B cell (primary cell): ENCODE measurements around the gene BNIP2. TPM values are rescaled to one million over a fixed set of nuclear protein-coding genes. Genes with fewer than 3 reads are reported as not detected.

Source experiments
- ATAC-seq: fragments of 200-7000 bp; cut with Tn5 transposase; one replicate; pipeline ENCODE4 v1.10.0; 2021; ENCODE audit warnings: low read depth, mild to moderate bottlenecking, moderate number of reproducible peaks, moderate library complexity
- CTCF ChIA-PET: fragments of 350-600 bp; sonication (Branson Sonifier 250); formaldehyde crosslinking; loops from one replicate; lab custom pipeline; 2021; ENCODE audit warnings: antibody characterized with exemption, inconsistent platforms; lab: Charles Lee
- POLR2A ChIA-PET: fragments of 350-600 bp; sonication (Branson Sonifier 250); formaldehyde crosslinking; loops from one replicate; lab custom pipeline; 2021; ENCODE audit warnings: antibody characterized with exemption; lab: Charles Lee
- DNase-seq: peaks from one replicate; pipeline ENCODE4 v3.0.0; 2013
- H2AFZ ChIP-seq: 2 replicates; pipeline ENCODE4 v1.6.1; 2012; ENCODE audit warnings: mild to moderate bottlenecking, low read depth, low read length; ENCODE audit not compliant: insufficient read depth, poor library complexity, severe bottlenecking
- H3K27ac ChIP-seq, 2 donors: 1 replicate in 1 of 2; 2 replicates in 1 of 2; pipeline ENCODE4 v1.5.1; 2012 to 2013; ENCODE audit warnings: low read length in 2 of 2, mild to moderate bottlenecking in 2 of 2, moderate library complexity in 1 of 2
- H3K27me3 ChIP-seq, 4 experiments: fragments of 200-600 bp in 1 of 4; sonication (generic) in 1 of 4; replicated peaks in 1 of 4; 1 replicate in 2 of 4; 2 replicates in 2 of 4; pipeline versions ENCODE4 v1.6.1 to v1.7.0; 2013 to 2016; ENCODE audit warnings: low read length in 3 of 4, mild to moderate bottlenecking in 2 of 4, mixed read lengths in 1 of 4, moderate library complexity in 1 of 4; ENCODE audit not compliant: insufficient read depth in 4 of 4, control insufficient read depth in 3 of 4; ENCODE audit errors: control extremely low read depth in 1 of 4
- H3K36me3 ChIP-seq, 2 experiments: replicated peaks in 1 of 2; 1 replicate in 1 of 2; 2 replicates in 1 of 2; pipeline versions ENCODE4 v1.6.1 to v1.7.1; 2013; ENCODE audit warnings: low read length in 1 of 2; ENCODE audit not compliant: insufficient read depth in 2 of 2, control insufficient read depth in 1 of 2; ENCODE audit errors: control extremely low read depth in 1 of 2, extremely low read depth in 1 of 2
- H3K4me1 ChIP-seq, 2 donors: fragments of 200-600 bp in 1 of 2; sonication (generic) in 1 of 2; 1 replicate in 1 of 2; 2 replicates in 1 of 2; pipeline versions ENCODE4 v1.5.1 to v1.6.1; 2013 to 2017; ENCODE audit warnings: low read length in 2 of 2; ENCODE audit not compliant: control insufficient read depth in 2 of 2, insufficient read depth in 2 of 2
- H3K4me2 ChIP-seq: replicated peaks from 2 replicates; pipeline ENCODE3; 2012; ENCODE audit warnings: mild to moderate bottlenecking, low read depth, low read length; ENCODE audit not compliant: poor library complexity, severe bottlenecking
- H3K4me3 ChIP-seq, 5 experiments: fragments of 200-600 bp in 1 of 5; sonication (generic) in 1 of 5; 1 replicate in 3 of 5; 2 replicates in 2 of 5; pipeline versions ENCODE4 v1.5.1 to v1.7.0; 2011 to 2016; ENCODE audit warnings: low read length in 4 of 5, mild to moderate bottlenecking in 4 of 5, low read depth in 2 of 5, control low read depth in 1 of 5, moderate library complexity in 1 of 5; ENCODE audit not compliant: insufficient read depth in 1 of 5; ENCODE audit errors: control extremely low read depth in 1 of 5, extremely low read depth in 1 of 5
- H3K79me2 ChIP-seq: fragments of 200-600 bp; sonication (generic); one replicate; pipeline ENCODE4 v1.6.0; 2016; ENCODE audit warnings: low read length; ENCODE audit not compliant: control insufficient read depth, insufficient read depth
- H3K9ac ChIP-seq: fragments of 200-600 bp; sonication (generic); 2 replicates; pipeline ENCODE4 v1.6.1; 2017; ENCODE audit warnings: mild to moderate bottlenecking, low read length, moderate library complexity
- H3K9me3 ChIP-seq, 3 donors: one replicate each; pipeline versions ENCODE4 v1.6.1 to v1.7.1; 2013; ENCODE audit warnings: low read length in 2 of 3; ENCODE audit not compliant: control insufficient read depth in 2 of 3, insufficient read depth in 1 of 3; ENCODE audit errors: control extremely low read depth in 1 of 3
- H4K20me1 ChIP-seq: 2 replicates; pipeline ENCODE4 v1.6.0; 2012; ENCODE audit warnings: mild to moderate bottlenecking, low read length; ENCODE audit not compliant: insufficient read depth, control insufficient read depth, poor library complexity, severe bottlenecking
- H3K27ac Mint-ChIP-seq: one replicate; pipeline ENCODE4 v1.8.0; 2021; ENCODE audit warnings: mixed read lengths
- H3K27me3 Mint-ChIP-seq: one replicate; pipeline ENCODE4 v1.8.0; 2021; ENCODE audit warnings: mixed read lengths
- H3K4me1 Mint-ChIP-seq: one replicate; pipeline ENCODE4 v1.8.0; 2021; ENCODE audit warnings: mixed read lengths
- H3K4me3 Mint-ChIP-seq: one replicate; pipeline ENCODE4 v1.8.0; 2021; ENCODE audit warnings: mixed read lengths
- H3K9me3 Mint-ChIP-seq: one replicate; pipeline ENCODE4 v1.8.0; 2022; ENCODE audit warnings: mixed read lengths; ENCODE audit not compliant: insufficient read depth
- EZH2 ChIP-seq: IDR thresholded peaks from 2 replicates; pipeline ENCODE4 v1.6.1; 2012; ENCODE audit warnings: borderline replicate concordance, low read depth, mild to moderate bottlenecking, moderate library complexity, low read length; ENCODE audit not compliant: insufficient read depth, poor library complexity, severe bottlenecking
- WGBS: methylation state at CpG from one replicate; pipeline ENCODE4 v1.1.5; 2013; ENCODE audit warnings: missing lambda C conversion rate; ENCODE audit not compliant: insufficient coverage; 5-methylcytosine and 5-hydroxymethylcytosine counted together
- intact Hi-C: fragments of 100-400 bp; cut with micrococcal nuclease; formaldehyde crosslinking; loops from one replicate; pipeline ENCODE4 v1.10.0; 2022
- polyA plus RNA-seq: library from polyadenylated mRNA; depleted of rRNA; stranded (reverse); fragments of >200 nt; gene quantifications from 2 replicates; pipeline ENCODE4 v1.2.3, GENCODE V29; 2012
- total RNA-seq, 2 donors: library from RNA; stranded (reverse); fragments of 120-200 nt in 1 of 2; gene quantifications; 1 replicate in 1 of 2; 2 replicates in 1 of 2; pipeline versions ENCODE4 v1.2.3 to v1.2.4, GENCODE V29; 2013 to 2022
- TF ChIP-seq, protein P1 (sequence below): fragments of 200-600 bp; IDR thresholded peaks from one replicate; pipeline ENCODE4 v1.8.0; 2022; ENCODE audit warnings: antibody characterized with exemption, mild to moderate bottlenecking

The BNIP2 gene
- total and polyA plus RNA-seq, 2 donors (not counting 1 experiment from before 2014, with no cell fraction given): 21.3 to 91.2 TPM

DNA sequence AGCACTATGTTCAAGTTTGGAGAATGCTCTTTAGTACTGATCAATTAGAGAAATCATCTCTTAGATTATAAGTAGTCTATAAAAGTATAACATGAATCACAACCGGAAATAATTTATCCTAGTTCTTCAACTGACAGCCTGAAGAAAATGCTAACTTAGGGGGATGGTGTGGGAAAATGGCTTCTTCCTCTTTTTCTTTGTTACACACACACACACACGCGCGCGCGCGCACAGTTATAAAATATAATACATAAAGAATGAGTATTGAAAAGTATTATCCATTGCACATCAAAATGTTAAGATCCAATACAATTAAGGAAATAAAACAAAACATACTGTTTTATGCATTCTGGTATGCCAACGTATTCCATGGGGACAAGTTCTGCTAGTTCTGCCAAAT is 20.6 kb downstream of the BNIP2 start:
- no CpG with 5 or more reads among the region's 8 CpGs for WGBS
- POLR2A ChIA-PET: interaction anchor here (0.9 kb wide), 1 partner anchor 19 kb away, joined by 3 read pairs; no protein-coding TSS in a partner anchor

DNA sequence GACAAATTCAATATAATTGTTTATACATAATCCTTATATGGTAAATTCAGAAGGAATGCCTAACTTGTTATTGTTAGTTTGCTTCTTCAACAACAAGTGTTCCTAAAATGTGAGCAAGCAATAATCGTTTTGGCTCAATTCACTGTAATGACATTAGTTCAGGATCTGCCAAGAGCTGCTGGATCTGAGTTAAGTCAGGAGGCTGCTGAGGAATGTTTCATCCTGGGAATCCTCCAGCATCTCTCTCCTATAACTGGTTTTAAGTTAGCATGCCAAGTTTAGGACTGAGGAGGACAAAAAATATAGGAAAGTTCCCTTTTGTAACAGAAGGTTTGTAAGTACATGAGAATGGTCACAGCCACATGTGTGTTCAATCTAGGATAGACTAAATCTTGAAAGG is 26.9 kb downstream of the BNIP2 start:
- Histone ChIP-seq H3K27ac (no peak overlapping the region), H3K9ac (no peak overlapping the region), H3K4me2 (no peak overlapping the region), H2AFZ (no peak overlapping the region), H3K79me2 (peaks cover 9% of the 10 kb centered on the region), H3K9me3 (no peaks in the 10 kb centered on the region), H3K4me1 (peaks cover 3 to 9% of the 10 kb centered on the region in 2 donors), H4K20me1 (no peaks in the 10 kb centered on the region), H3K27me3 (no peaks in the 10 kb centered on the region), H3K36me3 (peaks cover 12 to 51% of the 10 kb centered on the region in 2 experiments), H3K4me3 (no peak overlapping the region)
- intact Hi-C loops: no loop called here
- H3K4me1 Mint-ChIP-seq: peaks cover 5% of the 10 kb centered on the region
- H3K4me3 Mint-ChIP-seq: no peak overlapping the region
- no peaks in the 10 kb centered on the region for H3K9me3 Mint-ChIP-seq
- ChIA-PET CTCF (interaction anchor here (1.3 kb wide), 1 partner anchor 130 kb away, joined by 3 read pairs; no protein-coding TSS in a partner anchor), POLR2A (no interaction called here)
- WGBS: no CpG with 5 or more reads among the region's 1 CpG
- ATAC-seq: no peak
- no peak for DNase-seq
- no peaks in the 10 kb centered on the region for H3K27me3 Mint-ChIP-seq
- no peak for TF ChIP-seq EZH2
- TF ChIP-seq, protein P1, sequence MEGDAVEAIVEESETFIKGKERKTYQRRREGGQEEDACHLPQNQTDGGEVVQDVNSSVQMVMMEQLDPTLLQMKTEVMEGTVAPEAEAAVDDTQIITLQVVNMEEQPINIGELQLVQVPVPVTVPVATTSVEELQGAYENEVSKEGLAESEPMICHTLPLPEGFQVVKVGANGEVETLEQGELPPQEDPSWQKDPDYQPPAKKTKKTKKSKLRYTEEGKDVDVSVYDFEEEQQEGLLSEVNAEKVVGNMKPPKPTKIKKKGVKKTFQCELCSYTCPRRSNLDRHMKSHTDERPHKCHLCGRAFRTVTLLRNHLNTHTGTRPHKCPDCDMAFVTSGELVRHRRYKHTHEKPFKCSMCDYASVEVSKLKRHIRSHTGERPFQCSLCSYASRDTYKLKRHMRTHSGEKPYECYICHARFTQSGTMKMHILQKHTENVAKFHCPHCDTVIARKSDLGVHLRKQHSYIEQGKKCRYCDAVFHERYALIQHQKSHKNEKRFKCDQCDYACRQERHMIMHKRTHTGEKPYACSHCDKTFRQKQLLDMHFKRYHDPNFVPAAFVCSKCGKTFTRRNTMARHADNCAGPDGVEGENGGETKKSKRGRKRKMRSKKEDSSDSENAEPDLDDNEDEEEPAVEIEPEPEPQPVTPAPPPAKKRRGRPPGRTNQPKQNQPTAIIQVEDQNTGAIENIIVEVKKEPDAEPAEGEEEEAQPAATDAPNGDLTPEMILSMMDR: no peak
- H3K27ac Mint-ChIP-seq: no peak overlapping the region

More for the DNA sequence above, 20.6 kb downstream of the BNIP2 start:
- Histone ChIP-seq H3K4me3 (no peak overlapping the region), H3K9me3 (no peaks in the 10 kb centered on the region), H3K9ac (no peak overlapping the region), H4K20me1 (no peaks in the 10 kb centered on the region), H3K36me3 (peaks cover 2 to 78% of the 10 kb centered on the region in 2 experiments), H3K27me3 (no peaks in the 10 kb centered on the region), H3K27ac (no peak overlapping the region), H3K4me2 (no peak overlapping the region), H2AFZ (no peak overlapping the region), H3K79me2 (peaks cover 11% of the 10 kb centered on the region), H3K4me1 (no peaks in the 10 kb centered on the region)
- no peak overlapping the region for H3K27ac Mint-ChIP-seq
- TF ChIP-seq, protein P1: no peak
- no peak for TF ChIP-seq EZH2
- H3K4me3 Mint-ChIP-seq: no peak overlapping the region
- H3K9me3 Mint-ChIP-seq: no peaks in the 10 kb centered on the region
- no peak for ATAC-seq
- H3K4me1 Mint-ChIP-seq: no peaks in the 10 kb centered on the region
- intact Hi-C loops: no loop called here
- H3K27me3 Mint-ChIP-seq: no peaks in the 10 kb centered on the region
- DNase-seq: no peak
- CTCF ChIA-PET: no interaction called here
